Central memory CD4-positive, alpha-beta T cell (primary cell): ENCODE data around the gene DNAJC17.

ENCODE experiments used
- DNase-seq: peaks from one replicate; pipeline ENCODE4 v3.0.0; 2022

Gene DNAJC17

GRCh38 chr15:40789119-40789518 is 18.2 kb downstream of the DNAJC17 start:
- DNase-seq: no peak

GRCh38 chr15:40787991-40788390 is 19.3 kb downstream of the DNAJC17 start:
- no peak for DNase-seq

- peak; percentile 45 for DNase-seq
Measured at GRCh38 chr15:40787344-40787841, 19.9 kb downstream of the DNAJC17 start.

GRCh38 chr15:40785814-40786213 is 21.5 kb downstream of the DNAJC17 start:
- DNase-seq: no peak

GRCh38 chr15:40785164-40785563 is 22.1 kb downstream of the DNAJC17 start:
- no peak for DNase-seq

- peak; percentile 71 for DNase-seq
Measured at GRCh38 chr15:40782609-40783227, 24.6 kb downstream of the DNAJC17 start.

- DNase-seq: no peak
Measured at GRCh38 chr15:40776537-40777141, 30.6 kb downstream of the DNAJC17 start.

- no peak for DNase-seq
Measured at GRCh38 chr15:40775740-40776536, 31.3 kb downstream of the DNAJC17 start.

GRCh38 chr15:40775007-40775406 is 32.3 kb downstream of the DNAJC17 start:
- DNase-seq: no peak

GRCh38 chr15:40773902-40774301 is 33.4 kb downstream of the DNAJC17 start:
- no peak for DNase-seq

- DNase-seq: no peak
Measured at GRCh38 chr15:40773496-40773895, 33.8 kb downstream of the DNAJC17 start.

GRCh38 chr15:40772014-40772413 is 35.3 kb downstream of the DNAJC17 start:
- DNase-seq: no peak

- DNase-seq: no peak
Measured at GRCh38 chr15:40771242-40771641, 36.0 kb downstream of the DNAJC17 start.

GRCh38 chr15:40770147-40770721 is 37.0 kb downstream of the DNAJC17 start:
- DNase-seq: no peak

GRCh38 chr15:40769274-40770146 is 37.8 kb downstream of the DNAJC17 start, which contains the start of gene C15orf62:
TSS of gene C15orf62 (plus strand) at chr15:40769980. CDS start at chr15:40770496, 516 bp downstream.
- DNase-seq: no peak

GRCh38 chr15:40768521-40769273 is 38.6 kb downstream of the DNAJC17 start:
- no peak for DNase-seq

GRCh38 chr15:40767838-40768500 is 39.3 kb downstream of the DNAJC17 start:
- DNase-seq: no peak

- DNase-seq: no peak
Measured at GRCh38 chr15:40766906-40767837, 40.1 kb downstream of the DNAJC17 start.

- DNase-seq: no peak
Measured at GRCh38 chr15:40766194-40766815, 41.0 kb downstream of the DNAJC17 start.
